MM.1S (cell line): ENCODE measurements around the gene BEND6.
A peak's percentile ranks its signal among the peaks of the same experiment; 100 is the strongest.

Experiments
- DNase-seq: peaks from one replicate; pipeline ENCODE4 v3.0.0-alpha.2; 2015
- H2AFZ ChIP-seq: fragments of 300-600 bp; sonication (generic); 2 replicates; pipeline ENCODE4 v1.6.0; 2016; ENCODE audit warnings: antibody characterized with exemption, low read length
- H3F3A ChIP-seq: fragments of 300-600 bp; sonication (generic); 2 replicates; pipeline ENCODE4 v1.6.1; 2016; ENCODE audit warnings: mild to moderate bottlenecking, antibody characterized with exemption, low read length, moderate library complexity, mixed read lengths; ENCODE audit not compliant: insufficient read depth
- H3K27ac ChIP-seq: fragments of 300-600 bp; sonication (generic); 2 replicates; pipeline ENCODE4 v1.5.1; 2016; ENCODE audit warnings: mild to moderate bottlenecking, low read length
- H3K27me3 ChIP-seq: fragments of 300-600 bp; sonication (generic); replicated peaks from 2 replicates; pipeline ENCODE4 v1.6.0; 2016; ENCODE audit warnings: low read length; ENCODE audit not compliant: insufficient read depth
- H3K36me3 ChIP-seq: fragments of 300-600 bp; sonication (generic); replicated peaks from 2 replicates; pipeline ENCODE4 v1.6.1; 2016; ENCODE audit warnings: mild to moderate bottlenecking, low read length, mixed read lengths; ENCODE audit not compliant: insufficient read depth
- H3K4me1 ChIP-seq: fragments of 300-600 bp; sonication (generic); 2 replicates; pipeline ENCODE4 v1.6.1; 2016; ENCODE audit warnings: low read length, mixed read lengths
- H3K4me2 ChIP-seq: fragments of 300-600 bp; sonication (generic); 2 replicates; pipeline ENCODE4 v1.6.0; 2016; ENCODE audit warnings: low read depth, low read length
- H3K4me3 ChIP-seq: fragments of 300-600 bp; sonication (generic); 2 replicates; pipeline ENCODE4 v1.5.1; 2016; ENCODE audit warnings: low read length, mixed read lengths
- H3K79me2 ChIP-seq: fragments of 300-600 bp; sonication (generic); 2 replicates; pipeline ENCODE4 v1.6.1; 2016; ENCODE audit warnings: mixed run types, low read length, mixed read lengths
- H3K9ac ChIP-seq: fragments of 300-600 bp; sonication (generic); 2 replicates; pipeline ENCODE4 v1.6.1; 2016; ENCODE audit warnings: low read length, mixed read lengths
- H3K9me2 ChIP-seq: fragments of 300-600 bp; sonication (generic); replicated peaks from 2 replicates; pipeline ENCODE4 v1.6.1; 2016; ENCODE audit warnings: mild to moderate bottlenecking, low read length, mixed read lengths; ENCODE audit not compliant: insufficient read depth
- H3K9me3 ChIP-seq: fragments of 300-600 bp; sonication (generic); replicated peaks from 2 replicates; pipeline ENCODE4 v1.6.1; 2016; ENCODE audit warnings: mild to moderate bottlenecking, low read length, mixed read lengths; ENCODE audit not compliant: insufficient read depth
- H4K20me1 ChIP-seq: fragments of 300-600 bp; sonication (generic); 2 replicates; pipeline ENCODE4 v1.6.1; 2016; ENCODE audit warnings: mild to moderate bottlenecking, low read length, moderate library complexity, mixed read lengths; ENCODE audit not compliant: insufficient read depth
- EZH2 ChIP-seq: fragments of 300-600 bp; sonication (generic); optimal IDR thresholded peaks from 2 replicates; pipeline ENCODE3; 2017; ENCODE audit warnings: low read depth, mild to moderate bottlenecking, antibody characterized with exemption, low read length, mixed read lengths
- EZH2phosphoT487 ChIP-seq: fragments of 300-600 bp; sonication (generic); IDR thresholded peaks from 2 replicates; pipeline ENCODE4 v1.6.1; 2018; ENCODE audit warnings: antibody characterized with exemption, low read length
- TF ChIP-seq, protein P1 (sequence below): fragments of 300-600 bp; sonication (generic); IDR thresholded peaks from 2 replicates; pipeline ENCODE4 v1.5.1; 2016; ENCODE audit warnings: antibody characterized with exemption, low read length, mixed read lengths

Gene BEND6, protein sequence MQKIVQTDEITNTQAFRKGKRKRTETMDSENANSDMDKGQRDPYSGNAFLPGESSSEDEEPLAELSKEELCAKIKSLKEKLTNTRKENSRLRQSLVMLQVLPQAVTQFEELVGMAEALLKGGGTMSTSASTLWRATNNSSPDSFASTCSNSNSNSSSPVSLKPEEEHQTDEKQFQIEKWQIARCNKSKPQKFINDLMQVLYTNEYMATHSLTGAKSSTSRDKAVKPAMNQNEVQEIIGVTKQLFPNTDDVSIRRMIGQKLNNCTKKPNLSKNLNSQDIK

DNA sequence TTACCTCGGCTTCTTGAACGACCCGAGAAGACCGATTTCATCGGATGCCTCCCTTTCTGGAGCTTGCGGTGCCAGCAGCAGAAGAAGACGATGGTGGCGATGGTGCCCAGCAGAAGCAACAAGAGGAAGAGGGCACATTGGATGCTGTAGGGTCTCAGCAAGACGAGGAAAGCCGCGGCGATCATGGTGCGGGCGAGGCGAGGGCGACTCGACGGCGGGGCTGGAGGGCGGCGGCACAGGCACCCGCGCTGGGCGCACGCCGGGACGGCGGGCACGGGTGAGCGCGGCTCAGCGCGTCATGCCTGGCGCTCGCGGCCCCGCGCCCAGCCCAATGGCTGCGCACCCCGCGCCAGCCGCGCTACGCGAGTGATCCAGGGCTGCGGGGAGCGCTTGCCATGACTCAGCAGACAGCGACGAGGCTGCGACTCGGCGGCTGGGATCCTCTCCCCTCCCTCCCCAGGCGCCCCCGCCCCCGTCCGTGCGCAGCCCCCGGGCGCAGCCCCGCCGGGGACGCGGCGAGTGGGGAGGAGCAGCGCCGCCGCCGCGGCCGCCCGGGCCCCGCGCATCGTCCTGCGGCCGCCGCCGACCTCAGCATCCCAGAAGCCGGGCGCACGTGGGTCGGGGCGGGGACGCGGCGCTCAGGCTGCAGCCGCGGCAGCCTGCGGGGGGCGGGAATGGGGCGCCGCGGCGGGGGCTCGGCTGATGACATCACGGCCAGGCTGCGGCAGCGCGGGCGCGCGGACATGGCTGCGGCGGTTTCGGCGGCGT is at the start of gene BEND6:
Gene BEND6, plus strand, starts transcription at position 705 of the 768 bp plus-strand sequence. CDS start 26,704 bp downstream, outside the sequence.
- Histone ChIP-seq H4K20me1 (no peaks in the 10 kb centered on the region), H3K9me2 (no peaks in the 10 kb centered on the region), H2AFZ (peak within 1 kb of the TSS; percentile 83), H3K9ac (peak within 1 kb of the TSS; percentile 83), H3K36me3 (no peaks in the 10 kb centered on the region), H3K79me2 (peaks cover 6% of the 10 kb centered on the region), H3K4me3 (peak within 1 kb of the TSS; percentile 90), H3F3A (peaks cover 13% of the 10 kb centered on the region), H3K27ac (peak within 1 kb of the TSS; percentile 83), H3K4me2 (peak within 1 kb of the TSS; percentile 85), H3K4me1 (peaks cover 13% of the 10 kb centered on the region), H3K27me3 (no peaks in the 10 kb centered on the region), H3K9me3 (no peaks in the 10 kb centered on the region)
- no peak for TF ChIP-seq EZH2phosphoT487
- TF ChIP-seq EZH2: no peak
- TF ChIP-seq, protein P1, sequence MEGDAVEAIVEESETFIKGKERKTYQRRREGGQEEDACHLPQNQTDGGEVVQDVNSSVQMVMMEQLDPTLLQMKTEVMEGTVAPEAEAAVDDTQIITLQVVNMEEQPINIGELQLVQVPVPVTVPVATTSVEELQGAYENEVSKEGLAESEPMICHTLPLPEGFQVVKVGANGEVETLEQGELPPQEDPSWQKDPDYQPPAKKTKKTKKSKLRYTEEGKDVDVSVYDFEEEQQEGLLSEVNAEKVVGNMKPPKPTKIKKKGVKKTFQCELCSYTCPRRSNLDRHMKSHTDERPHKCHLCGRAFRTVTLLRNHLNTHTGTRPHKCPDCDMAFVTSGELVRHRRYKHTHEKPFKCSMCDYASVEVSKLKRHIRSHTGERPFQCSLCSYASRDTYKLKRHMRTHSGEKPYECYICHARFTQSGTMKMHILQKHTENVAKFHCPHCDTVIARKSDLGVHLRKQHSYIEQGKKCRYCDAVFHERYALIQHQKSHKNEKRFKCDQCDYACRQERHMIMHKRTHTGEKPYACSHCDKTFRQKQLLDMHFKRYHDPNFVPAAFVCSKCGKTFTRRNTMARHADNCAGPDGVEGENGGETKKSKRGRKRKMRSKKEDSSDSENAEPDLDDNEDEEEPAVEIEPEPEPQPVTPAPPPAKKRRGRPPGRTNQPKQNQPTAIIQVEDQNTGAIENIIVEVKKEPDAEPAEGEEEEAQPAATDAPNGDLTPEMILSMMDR: no peak
- DNase-seq: peak; percentile 61

DNA sequence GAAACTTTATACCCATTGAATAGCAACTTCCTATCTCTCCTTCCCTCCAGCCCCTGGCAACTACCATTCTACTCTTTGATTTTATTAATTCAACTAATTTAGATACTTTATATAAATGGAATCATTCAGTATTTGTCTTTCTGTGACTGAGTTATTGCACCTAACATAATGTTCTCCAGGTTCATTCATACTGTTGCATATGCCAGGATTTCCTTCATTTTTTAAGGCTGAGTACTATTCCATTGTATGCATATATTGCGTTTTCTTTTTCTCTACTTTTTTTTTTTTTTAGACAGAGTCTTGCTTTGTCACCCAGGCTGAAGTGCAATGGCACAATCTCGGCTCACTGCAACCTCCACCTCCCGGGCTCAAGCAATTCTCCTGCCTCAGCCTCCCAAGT is 49.5 kb upstream of the BEND6 start:
- Histone ChIP-seq H3F3A (no peaks in the 10 kb centered on the region), H3K9ac (no peak overlapping the region), H2AFZ (no peak overlapping the region), H3K9me2 (no peaks in the 10 kb centered on the region), H3K36me3 (no peaks in the 10 kb centered on the region), H3K4me1 (no peaks in the 10 kb centered on the region), H4K20me1 (no peaks in the 10 kb centered on the region), H3K27me3 (no peaks in the 10 kb centered on the region), H3K79me2 (no peaks in the 10 kb centered on the region), H3K4me3 (no peak overlapping the region), H3K4me2 (no peak overlapping the region), H3K9me3 (no peaks in the 10 kb centered on the region), H3K27ac (no peak overlapping the region)
- no peak for DNase-seq
- TF ChIP-seq EZH2: no peak
- TF ChIP-seq, protein P1: no peak
- no peak for TF ChIP-seq EZH2phosphoT487

DNA sequence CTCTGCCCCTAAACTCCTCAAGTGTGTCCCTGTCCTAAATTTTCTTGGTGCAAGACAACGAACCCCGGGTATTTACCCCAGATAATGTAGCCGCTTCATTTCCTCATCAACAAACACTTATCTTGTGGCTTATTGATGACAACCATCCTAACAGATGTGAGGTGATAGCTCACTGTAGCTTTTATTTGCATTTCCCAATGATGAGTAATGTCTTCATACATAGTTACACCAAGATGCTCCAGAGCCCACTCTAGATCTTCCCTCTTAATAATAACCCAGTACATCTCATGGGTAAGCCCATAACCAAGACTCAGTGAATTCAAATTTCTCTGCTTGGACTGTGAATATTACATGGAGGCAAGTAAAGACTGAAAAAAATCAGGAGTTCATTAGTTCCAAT is 48.2 kb upstream of the BEND6 start:
- no peaks in the 10 kb centered on the region for H3F3A ChIP-seq
- no peak for DNase-seq
- no peaks in the 10 kb centered on the region for H3K9me2 ChIP-seq
- no peaks in the 10 kb centered on the region for H4K20me1 ChIP-seq
- no peak overlapping the region for H3K4me2 ChIP-seq
- H2AFZ ChIP-seq: no peak overlapping the region
- H3K9me3 ChIP-seq: no peaks in the 10 kb centered on the region
- TF ChIP-seq EZH2phosphoT487 (no peak), EZH2 (no peak)
- TF ChIP-seq, protein P1: no peak
- H3K4me3 ChIP-seq: no peak overlapping the region
- H3K27me3 ChIP-seq: no peaks in the 10 kb centered on the region
- H3K27ac ChIP-seq: no peak overlapping the region
- H3K4me1 ChIP-seq: no peaks in the 10 kb centered on the region
- H3K79me2 ChIP-seq: no peaks in the 10 kb centered on the region
- no peaks in the 10 kb centered on the region for H3K36me3 ChIP-seq
- no peak overlapping the region for H3K9ac ChIP-seq
